H1 (cell line): ENCODE data around the gene AOPEP. TPM values are rescaled to one million over a fixed set of nuclear protein-coding genes. Genes with fewer than 3 reads are reported as not detected.

Source experiments
- CHD1 ChIP-seq: IDR thresholded peaks from 2 replicates; pipeline ENCODE4 v1.6.1; 2012; ENCODE audit warnings: low read depth, low read length, improper control_type of control experiment
- RXRA ChIP-seq: IDR thresholded peaks from 2 replicates; pipeline ENCODE4 v1.6.1; 2011; ENCODE audit warnings: low read depth, mild to moderate bottlenecking, low read length, moderate library complexity; ENCODE audit not compliant: insufficient read depth
- SAP30 ChIP-seq: fragments of 300-600 bp; sonication (generic); IDR thresholded peaks from 2 replicates; pipeline ENCODE4 v1.7.1; 2012; ENCODE audit warnings: low read length, moderate library complexity, mild to moderate bottlenecking, inconsistent platforms; ENCODE audit not compliant: insufficient read depth, insufficient replicate concordance
- TEAD4 ChIP-seq: IDR thresholded peaks from 2 replicates; pipeline ENCODE4 v1.6.1; 2012; ENCODE audit warnings: low read depth, low read length, inconsistent platforms, mixed read lengths
- polyA plus RNA-seq, 7 experiments: library from polyadenylated mRNA; depleted of rRNA in 3 of 7; stranded (reverse) in 5 of 7; unstranded in 2 of 7; fragments of >200 nt in 5 of 7; fragments of 200-250 nt in 2 of 7; gene quantifications; 1 replicate in 5 of 7; 2 replicates in 1 of 7; 4 replicates in 1 of 7; pipeline versions ENCODE4 v1.2.1 to v1.2.3, GENCODE V29; 2011 to 2013; ENCODE audit warnings: missing spikeins in 2 of 7, mixed read lengths in 2 of 7
- total RNA-seq: library from RNA; stranded (reverse); fragmentation: NEBNext Ultra II Directional; extraction: Animal tissue kit (Norgen Biotek cat#: 25700); gene quantifications from 2 replicates; pipeline ENCODE4 v1.2.1, GENCODE V29; 2021

Gene AOPEP
- total and polyA plus RNA-seq, 2 of the 8 experiments (the other 6 are each of a cell fraction or from before 2014, with no cell fraction given) = 6.1 to 14.3 TPM

GRCh38 chr9:95088421-95089161, 362.1 kb downstream of the AOPEP start (continued):
- no peak for TF ChIP-seq CHD1
- no peak for TF ChIP-seq TEAD4
- no peak for TF ChIP-seq RXRA
- TF ChIP-seq SAP30 = no peak
